SH-SY5Y (cell line): Measurements from ENCODE around the gene ACTR3.

ENCODE experiments used
- GATA2 ChIP-seq: IDR thresholded peaks from 2 replicates; pipeline ENCODE4 v1.6.1; 2011; ENCODE audit warnings: mild to moderate bottlenecking, low read depth, low read length
- GATA3 ChIP-seq: IDR thresholded peaks from 2 replicates; pipeline ENCODE4 v1.6.1; 2011; ENCODE audit warnings: low read depth, mild to moderate bottlenecking, low read length, moderate library complexity

GRCh38 chr2:113986762-113987290 is 96.9 kb downstream of the ACTR3 start:
- TF ChIP-seq GATA3: no peak
- no peak for TF ChIP-seq GATA2
